ENCODE results near the gene FGGY. TPM values are rescaled to one million over a fixed set of nuclear protein-coding genes. Genes with fewer than 3 reads are reported as not detected.
A peak's percentile ranks its signal among the peaks of the same experiment; 100 is the strongest.
"Not testable (repeated sequence)": the region's sequence is repeated elsewhere in the genome, so short reads cannot be mapped to it uniquely, and the experiment has no call there.

The FGGY gene
- polyA plus RNA-seq, 10 donors, result 9.1 to 15.3 (median 12.5) TPM

- DNase-seq, result peak in 1 of 3 donors; percentile 81
Measured at GRCh38 chr1:59730302-59730701, 433.4 kb downstream of the FGGY start.

GRCh38 chr1:59730759-59731478, 434.0 kb downstream of the FGGY start:
- peak; percentile 78 to 92 (median 82) for DNase-seq

GRCh38 chr1:59731591-59731990, 434.7 kb downstream of the FGGY start:
- DNase-seq, result no peak

GRCh38 chr1:59732214-59732955, 435.5 kb downstream of the FGGY start:
- DNase-seq, result peak in 1 of 3 donors; percentile 21

GRCh38 chr1:59733443-59734141, 436.7 kb downstream of the FGGY start:
- DNase-seq, result peak in 1 of 3 donors; percentile 30

- not testable (repeated sequence) for DNase-seq
Measured at GRCh38 chr1:59735927-59736326, 439.0 kb downstream of the FGGY start.

- DNase-seq, result no peak
Measured at GRCh38 chr1:59736744-59737143, 439.9 kb downstream of the FGGY start.

GRCh38 chr1:59737638-59738037, 440.7 kb downstream of the FGGY start:
- DNase-seq, result no peak

GRCh38 chr1:59738152-59738551, 441.3 kb downstream of the FGGY start:
- no peak for DNase-seq

GRCh38 chr1:59738591-59739015, 441.7 kb downstream of the FGGY start:
- DNase-seq, result no peak

- no peak for DNase-seq
Measured at GRCh38 chr1:59739111-59739510, 442.2 kb downstream of the FGGY start.

- no peak for DNase-seq
Measured at GRCh38 chr1:59742526-59742925, 445.6 kb downstream of the FGGY start.

- peak in 1 of 3 donors; percentile 25 for DNase-seq
Measured at GRCh38 chr1:59743324-59744091, 446.6 kb downstream of the FGGY start.

- no peak for DNase-seq
Measured at GRCh38 chr1:59747420-59748024, 450.6 kb downstream of the FGGY start.

- DNase-seq, result no peak
Measured at GRCh38 chr1:59748123-59748522, 451.2 kb downstream of the FGGY start.

- peak in 1 of 3 donors; percentile 62 for DNase-seq
Measured at GRCh38 chr1:59750328-59751003, 453.6 kb downstream of the FGGY start.

GRCh38 chr1:59751004-59751395, 454.1 kb downstream of the FGGY start:
- DNase-seq, result no peak

GRCh38 chr1:59751801-59752200, 454.9 kb downstream of the FGGY start:
- DNase-seq, result no peak

GRCh38 chr1:59752556-59753414, 455.9 kb downstream of the FGGY start:
- DNase-seq, result no peak

Data from muscle of back (tissue), 11 donors.